Large intestine (tissue), 3 donors: ENCODE measurements around the gene AP1M1. TPM values are rescaled to one million over a fixed set of nuclear protein-coding genes. Genes with fewer than 3 reads are reported as not detected.
"Not testable (repeated sequence)": the region's sequence is repeated elsewhere in the genome, so short reads cannot be mapped to it uniquely, and the experiment has no call there.

Source experiments
- DNase-seq, 2 donors: peaks; one replicate each; pipeline versions ENCODE4 v3.0.0 to v3.0.0-alpha.2; 2013
- H3K27ac ChIP-seq: one replicate; pipeline ENCODE4 v1.5.1; 2013; ENCODE audit warnings: low read length
- H3K27me3 ChIP-seq: 2 replicates; pipeline ENCODE4 v1.6.1; 2013; ENCODE audit warnings: low read length; ENCODE audit not compliant: control insufficient read depth, insufficient read depth
- H3K36me3 ChIP-seq: 2 replicates; pipeline ENCODE4 v1.6.1; 2013; ENCODE audit warnings: low read length; ENCODE audit not compliant: control insufficient read depth, insufficient read depth
- H3K4me1 ChIP-seq: one replicate; pipeline ENCODE4 v1.6.1; 2013; ENCODE audit warnings: low read length; ENCODE audit not compliant: control insufficient read depth, insufficient read depth
- H3K4me3 ChIP-seq: one replicate; pipeline ENCODE4 v1.5.1; 2013; ENCODE audit warnings: low read length
- H3K9me3 ChIP-seq: one replicate; pipeline ENCODE4 v1.6.1; 2013; ENCODE audit warnings: mild to moderate bottlenecking, low read depth, low read length, moderate library complexity; ENCODE audit not compliant: control insufficient read depth
- WGBS: methylation state at CpG from one replicate; pipeline ENCODE4 v1.1.5; 2013; ENCODE audit warnings: low lambda C conversion rate; ENCODE audit not compliant: insufficient coverage; 5-methylcytosine and 5-hydroxymethylcytosine counted together
- polyA plus RNA-seq: library from polyadenylated mRNA; unstranded; fragments of 120-200 nt; gene quantifications from one replicate; pipeline ENCODE4 v1.2.1, GENCODE V29; 2013

AP1M1 gene
- polyA plus RNA-seq, 1 donor: 32.8 TPM

DNA sequence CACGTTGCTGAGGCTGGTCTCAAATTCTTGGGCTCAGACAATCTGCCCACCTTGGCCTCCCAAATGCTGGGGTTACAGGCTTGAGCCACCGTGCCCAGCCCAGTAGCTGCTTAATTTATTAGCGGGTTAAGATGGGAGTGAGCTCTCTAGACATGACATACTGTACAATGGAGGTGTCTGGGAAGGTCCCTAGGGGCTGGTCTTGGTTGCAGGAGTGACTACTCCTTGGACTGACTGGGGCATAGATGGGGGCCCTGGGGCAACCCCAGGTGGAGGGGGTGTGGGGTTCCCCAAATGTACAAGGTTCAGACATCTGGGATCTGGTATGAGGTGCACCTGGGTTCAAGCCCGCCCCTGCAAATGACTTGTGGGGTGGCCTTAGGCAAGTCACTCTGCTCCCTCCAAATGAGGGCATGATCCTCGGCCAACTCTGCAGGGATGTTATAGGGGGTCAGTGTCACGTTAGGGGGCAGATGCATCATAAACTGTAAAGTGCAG is 37.2 kb upstream of the AP1M1 start:
- Histone ChIP-seq H3K4me1 (no peaks in the 10 kb centered on the region), H3K27ac (no peak overlapping the region), H3K36me3 (peaks cover 3% of the 10 kb centered on the region), H3K9me3 (no peaks in the 10 kb centered on the region), H3K4me3 (no peak overlapping the region), H3K27me3 (no peaks in the 10 kb centered on the region)
- WGBS: no CpG with 5 or more reads among the region's 6 CpGs
- no peak for DNase-seq

DNA sequence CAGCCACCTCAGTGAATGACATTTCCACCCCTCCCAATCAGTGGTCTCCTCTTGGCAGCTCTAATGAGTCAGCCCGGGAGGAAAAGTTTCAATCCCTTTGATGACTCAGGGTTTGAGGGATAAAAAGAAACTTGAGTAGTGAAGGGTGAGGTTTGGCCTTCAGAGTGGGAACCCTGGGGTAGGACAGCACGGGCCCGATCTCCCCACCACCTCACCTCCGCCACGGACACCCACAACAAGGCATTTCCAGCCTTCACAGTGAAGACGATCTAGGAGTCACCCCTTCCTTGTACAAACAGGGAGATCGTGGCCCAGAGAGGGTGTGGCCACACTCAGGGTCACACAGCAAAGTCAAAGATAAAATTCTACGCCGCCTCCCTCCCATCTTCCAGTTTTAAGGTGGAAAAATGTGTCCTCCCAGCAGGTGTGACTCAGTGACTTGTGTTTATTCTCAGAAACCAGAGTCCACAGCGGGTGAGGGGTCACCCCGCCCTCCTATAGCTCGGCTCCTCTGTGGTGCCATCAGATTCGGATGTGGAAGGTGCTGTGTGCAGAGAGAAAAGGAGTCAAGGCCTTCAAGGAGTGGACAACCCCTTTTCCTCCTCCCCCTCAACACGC is 36.7 kb upstream of the AP1M1 start:
- H3K4me3 ChIP-seq: no peak overlapping the region
- H3K36me3 ChIP-seq: peaks cover 3% of the 10 kb centered on the region
- no peak overlapping the region for H3K27ac ChIP-seq
- no peak for DNase-seq
- H3K27me3 ChIP-seq: no peaks in the 10 kb centered on the region
- H3K9me3 ChIP-seq: no peaks in the 10 kb centered on the region
- H3K4me1 ChIP-seq: no peaks in the 10 kb centered on the region
- WGBS: no CpG with 5 or more reads among the region's 14 CpGs

DNA sequence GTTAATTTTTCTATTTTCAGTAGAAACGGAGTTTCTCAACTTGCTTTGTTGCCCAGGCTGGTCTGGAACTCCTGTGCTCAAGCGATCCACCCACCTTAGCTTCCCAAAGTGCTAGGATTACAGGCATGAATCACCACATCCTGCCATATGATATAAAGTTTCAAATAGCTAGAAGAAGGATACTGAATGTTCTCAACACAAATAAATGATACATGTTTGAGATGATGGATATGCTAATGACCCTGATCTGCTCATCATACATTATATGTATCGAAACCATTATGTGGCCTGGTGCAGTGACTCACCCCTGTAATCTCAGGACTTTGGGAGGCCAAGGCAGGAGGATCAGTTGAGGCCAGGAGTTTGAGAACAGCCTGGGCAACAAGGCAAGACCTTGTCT is 35.9 kb upstream of the AP1M1 start:
- Histone ChIP-seq H3K4me3 (no peak overlapping the region), H3K36me3 (peaks cover 3% of the 10 kb centered on the region), H3K4me1 (no peaks in the 10 kb centered on the region), H3K9me3 (no peaks in the 10 kb centered on the region), H3K27ac (no peak overlapping the region), H3K27me3 (no peaks in the 10 kb centered on the region)
- DNase-seq: no peak
- WGBS: no CpG with 5 or more reads among the region's 3 CpGs

DNA sequence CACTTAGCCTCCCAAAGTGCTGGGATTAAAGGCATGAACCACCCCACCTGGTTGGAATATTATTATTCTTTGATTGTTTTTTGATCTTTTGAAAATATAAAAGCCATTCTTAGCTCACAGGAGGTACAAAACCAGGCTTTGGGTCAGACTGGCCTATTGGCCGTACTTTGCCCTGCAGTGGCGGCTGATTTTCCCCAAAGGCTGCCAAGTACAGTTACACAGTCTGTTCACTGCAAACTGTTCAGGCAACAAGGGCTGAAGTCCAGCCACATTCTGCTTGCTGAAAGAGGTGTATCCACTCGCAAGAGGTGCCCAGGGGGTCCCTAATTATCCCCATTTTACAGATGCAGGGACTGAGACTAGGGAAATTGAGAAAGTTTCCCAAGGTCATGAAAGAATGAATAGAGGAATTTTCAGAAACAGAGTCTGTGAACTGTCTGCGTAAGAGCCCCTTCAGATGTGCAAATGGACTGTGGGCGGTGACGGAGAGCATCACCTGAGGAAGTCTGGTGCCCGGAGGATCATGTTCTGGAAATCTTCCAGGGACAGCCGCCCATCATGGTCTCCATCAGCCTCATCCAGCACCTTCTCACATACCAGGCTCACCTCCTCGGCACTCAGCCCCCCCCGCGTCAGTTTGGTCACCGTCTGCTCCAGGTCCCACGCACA is 33.4 kb upstream of the AP1M1 start:
- Histone ChIP-seq H3K36me3 (no peaks in the 10 kb centered on the region), H3K9me3 (no peaks in the 10 kb centered on the region), H3K27me3 (no peaks in the 10 kb centered on the region), H3K27ac (no peak overlapping the region), H3K4me1 (no peaks in the 10 kb centered on the region), H3K4me3 (no peak overlapping the region)
- no peak for DNase-seq
- no CpG with 5 or more reads among the region's 13 CpGs for WGBS

DNA sequence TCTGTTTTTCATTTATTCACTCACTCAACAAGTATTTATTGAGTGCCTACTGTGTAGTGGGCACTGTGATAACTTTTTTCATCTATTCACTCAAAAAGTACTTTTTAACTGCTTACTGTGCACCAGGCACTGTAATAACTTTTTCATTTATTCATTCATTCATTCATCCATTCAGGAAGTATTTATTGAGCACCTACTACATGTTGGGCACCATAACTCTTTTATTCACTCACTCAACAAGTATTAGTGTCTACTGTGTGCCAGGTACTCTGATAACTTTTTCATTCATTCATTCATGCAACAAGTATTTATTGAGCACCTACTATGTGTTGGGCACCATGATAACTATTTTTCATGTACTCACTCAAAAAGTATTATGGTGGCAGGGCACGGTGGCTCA is 31.3 kb upstream of the AP1M1 start:
- H3K27me3 ChIP-seq: no peaks in the 10 kb centered on the region
- no peaks in the 10 kb centered on the region for H3K4me1 ChIP-seq
- no peaks in the 10 kb centered on the region for H3K36me3 ChIP-seq
- no CpG with 5 or more reads among the region's 1 CpG for WGBS
- no peak for DNase-seq
- H3K27ac ChIP-seq: no peak overlapping the region
- H3K4me3 ChIP-seq: no peak overlapping the region
- H3K9me3 ChIP-seq: no peaks in the 10 kb centered on the region

DNA sequence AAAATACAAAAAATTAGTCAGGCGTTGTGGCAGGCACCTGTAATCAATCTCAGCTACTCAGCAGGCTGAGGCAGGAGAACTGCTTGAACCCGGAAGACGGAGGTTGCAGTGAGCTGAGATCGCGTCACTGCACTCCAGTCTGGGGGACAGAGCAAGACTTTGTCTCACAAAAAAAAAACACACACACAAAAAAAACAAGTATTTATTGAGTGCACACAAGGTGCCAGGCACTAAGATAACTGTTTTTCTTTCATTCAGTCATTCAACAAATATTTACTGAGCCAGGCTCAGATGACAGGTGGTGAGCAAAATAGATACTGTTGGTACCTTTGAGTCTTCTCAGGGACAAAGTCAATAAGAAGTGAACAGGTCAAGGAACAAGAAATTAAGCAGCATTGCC is 30.7 kb upstream of the AP1M1 start:
- H3K4me3 ChIP-seq: no peak overlapping the region
- H3K27me3 ChIP-seq: no peaks in the 10 kb centered on the region
- no peak for DNase-seq
- H3K9me3 ChIP-seq: no peaks in the 10 kb centered on the region
- WGBS: no CpG with 5 or more reads among the region's 5 CpGs
- H3K36me3 ChIP-seq: no peaks in the 10 kb centered on the region
- no peaks in the 10 kb centered on the region for H3K4me1 ChIP-seq
- H3K27ac ChIP-seq: no peak overlapping the region

DNA sequence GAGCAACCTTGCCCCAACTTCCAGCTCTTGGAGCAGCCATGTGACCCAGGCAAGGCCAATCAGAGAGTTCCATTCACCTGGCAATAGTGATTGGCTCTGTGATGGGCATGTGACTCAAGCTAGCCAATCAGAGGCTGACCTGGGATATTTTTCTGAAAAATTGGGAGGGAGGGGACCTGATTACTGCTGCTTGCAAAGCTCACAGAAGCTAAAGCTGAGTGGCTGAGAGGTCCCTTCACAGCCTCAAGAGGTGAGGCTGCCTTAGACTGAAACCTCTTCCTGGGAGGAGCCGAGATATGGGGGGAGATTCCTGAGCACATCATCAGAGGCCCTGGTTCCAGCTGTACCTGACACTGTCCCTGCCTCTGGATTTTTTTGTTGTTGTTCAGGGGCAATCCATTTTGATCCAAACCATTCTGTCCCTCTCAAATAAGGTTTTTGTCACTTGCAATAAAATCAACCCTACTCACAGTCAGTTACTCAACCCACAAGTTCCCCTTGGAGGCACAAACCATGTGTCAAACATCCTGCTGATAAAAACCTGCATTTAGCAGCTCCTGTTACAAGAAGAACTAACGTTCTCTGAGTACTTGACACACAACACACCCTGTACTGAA is 29.1 kb upstream of the AP1M1 start:
- whole genome bisulfite sequencing: no CpG with 5 or more reads among the region's 2 CpGs
- H3K4me3 ChIP-seq: no peak overlapping the region
- H3K4me1 ChIP-seq: no peaks in the 10 kb centered on the region
- H3K27ac ChIP-seq: no peak overlapping the region
- H3K9me3 ChIP-seq: no peaks in the 10 kb centered on the region
- no peaks in the 10 kb centered on the region for H3K36me3 ChIP-seq
- no peak for DNase-seq
- H3K27me3 ChIP-seq: no peaks in the 10 kb centered on the region

DNA sequence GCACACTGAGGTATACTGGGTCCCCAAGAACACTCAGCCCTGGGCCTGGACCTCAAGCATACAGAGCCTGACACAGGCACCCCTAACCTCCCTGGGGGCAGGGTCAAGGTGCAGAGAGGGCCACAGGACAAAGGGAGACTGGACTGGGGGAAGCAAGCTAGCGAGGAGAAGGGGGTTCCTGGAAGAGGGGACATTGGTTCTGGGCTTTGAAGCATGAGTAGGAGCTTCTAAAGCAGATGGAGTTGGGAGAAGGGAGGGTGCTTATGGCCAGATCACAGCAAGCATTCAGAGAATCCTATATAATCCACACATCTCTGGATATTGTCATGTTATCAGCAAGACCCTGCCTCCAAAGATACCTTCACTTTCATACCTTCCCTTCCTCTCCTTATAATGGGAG is 27.6 kb upstream of the AP1M1 start:
- H3K9me3 ChIP-seq: peaks cover under 1% of the 10 kb centered on the region
- WGBS: no CpG with 5 or more reads among the region's 1 CpG
- no peaks in the 10 kb centered on the region for H3K4me1 ChIP-seq
- H3K4me3 ChIP-seq: no peak overlapping the region
- no peaks in the 10 kb centered on the region for H3K27me3 ChIP-seq
- no peak for DNase-seq
- no peaks in the 10 kb centered on the region for H3K36me3 ChIP-seq
- no peak overlapping the region for H3K27ac ChIP-seq

DNA sequence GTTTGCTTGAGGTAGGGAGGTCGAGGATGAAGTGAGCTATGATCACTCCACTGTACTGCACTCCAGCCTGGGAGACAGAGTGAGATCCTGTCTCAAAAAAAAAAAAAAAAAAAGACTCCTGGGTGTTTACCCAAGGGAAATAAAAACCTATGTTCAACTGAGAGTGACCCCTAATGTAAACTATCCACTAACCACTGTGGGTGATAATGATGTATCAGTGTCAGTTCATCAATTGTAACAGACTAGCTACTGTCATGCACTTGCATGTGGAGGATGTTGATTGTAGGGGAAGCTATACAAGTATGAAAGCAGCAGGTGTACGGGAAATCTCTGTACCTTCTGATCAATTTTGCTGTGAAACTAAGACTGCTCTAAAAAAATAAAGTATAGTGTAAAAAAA is 21.8 kb upstream of the AP1M1 start:
- no peaks in the 10 kb centered on the region for H3K27me3 ChIP-seq
- H3K36me3 ChIP-seq: no peaks in the 10 kb centered on the region
- H3K4me1 ChIP-seq: no peaks in the 10 kb centered on the region
- WGBS: 100% methylated on average over 1 of the region's 2 CpGs
- no peak for DNase-seq
- H3K9me3 ChIP-seq: peaks cover 6% of the 10 kb centered on the region
- no peak overlapping the region for H3K27ac ChIP-seq
- no peak overlapping the region for H3K4me3 ChIP-seq

DNA sequence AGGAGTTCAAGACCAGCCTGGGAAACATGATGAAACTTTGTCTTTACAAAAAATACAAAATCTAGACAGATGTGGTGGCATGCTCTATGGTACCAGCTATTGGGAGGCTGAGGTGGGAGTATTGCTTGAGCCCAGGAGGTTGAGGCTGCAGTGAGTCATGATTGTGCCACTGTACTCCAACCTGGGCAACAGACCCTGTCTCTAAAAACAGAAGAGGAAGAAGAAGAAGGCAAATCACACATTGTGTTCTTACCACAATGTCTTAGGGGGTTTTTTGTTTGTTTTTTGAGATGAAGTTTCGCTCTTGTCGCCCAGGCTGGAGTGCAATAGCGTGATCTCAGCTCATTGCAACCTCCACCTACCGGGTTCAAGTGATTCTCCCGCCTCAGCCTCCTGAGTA is 18.8 kb upstream of the AP1M1 start:
- H3K36me3 ChIP-seq, H3K27me3 ChIP-seq, H3K27ac ChIP-seq, H3K4me3 ChIP-seq, DNase-seq, H3K9me3 ChIP-seq, H3K4me1 ChIP-seq: not testable (repeated sequence)
- no CpG with 5 or more reads among the region's 5 CpGs for WGBS
